Non-pigmented ciliary epithelial cell (primary cell): ENCODE data around the gene CPA2.
"Not testable (repeated sequence)": the region's sequence is repeated elsewhere in the genome, so short reads cannot be mapped to it uniquely, and the experiment has no call there.

Experiments used
- DNase-seq: peaks from one replicate; pipeline ENCODE4 v3.0.0-alpha.2; 2010; ENCODE audit warnings: low read depth

The CPA2 gene

GRCh38 chr7:130309986-130310385, 43.3 kb downstream of the CPA2 start:
- DNase-seq = no peak

- DNase-seq = no peak
Observed at GRCh38 chr7:130314305-130314704, 47.6 kb downstream of the CPA2 start.

GRCh38 chr7:130319541-130319940, 52.9 kb downstream of the CPA2 start:
- no peak for DNase-seq

GRCh38 chr7:130321542-130322229, 55.0 kb downstream of the CPA2 start:
- not testable (repeated sequence) for DNase-seq

GRCh38 chr7:130322615-130323014, 56.0 kb downstream of the CPA2 start:
- no peak for DNase-seq

GRCh38 chr7:130324306-130324943, 57.8 kb downstream of the CPA2 start:
- no peak for DNase-seq

GRCh38 chr7:130329681-130330080, 63.0 kb downstream of the CPA2 start:
- no peak for DNase-seq

- DNase-seq = no peak
Observed at GRCh38 chr7:130332259-130333053, 65.8 kb downstream of the CPA2 start.

- no peak for DNase-seq
Observed at GRCh38 chr7:130333832-130334231, 67.2 kb downstream of the CPA2 start.

- DNase-seq = no peak
Observed at GRCh38 chr7:130334274-130334673, 67.6 kb downstream of the CPA2 start.

GRCh38 chr7:130337410-130337971, 70.8 kb downstream of the CPA2 start:
- DNase-seq = no peak

- no peak for DNase-seq
Observed at GRCh38 chr7:130338233-130338632, 71.6 kb downstream of the CPA2 start.
